RWPE1 (cell line): ENCODE measurements around the gene SHISA9.

Experiments used
- CTCF ChIA-PET: fragments of 350-600 bp; sonication (Branson Sonifier 250); formaldehyde crosslinking; extraction: SDS; loops from one replicate; lab custom pipeline; 2021; lab: Yijun Ruan, JAX
- POLR2A ChIA-PET: fragments of 400-600 bp; formaldehyde crosslinking; extraction: SDS; loops from one replicate; lab custom pipeline; 2020; ENCODE audit warnings: antibody characterized with exemption; ENCODE audit not compliant: low non-redundant PET; lab: Yijun Ruan, JAX
- DNase-seq: peaks from one replicate; pipeline ENCODE4 v3.0.0; 2012; ENCODE audit warnings: low spot score
- H3K27ac ChIP-seq: fragments of 450-650 bp; 2 replicates; pipeline ENCODE4 v1.5.1; 2017
- TF ChIP-seq, protein P1 (sequence below): fragments of 450-650 bp; conservative IDR thresholded peaks from 2 replicates; pipeline ENCODE4 v1.5.1; 2017; ENCODE audit warnings: low read depth, mild to moderate bottlenecking

SHISA9 gene

GRCh38 chr16:13113741-13114140 lies 212.3 kb downstream of the SHISA9 start:
- CTCF ChIA-PET = no interaction called here
- no peak for DNase-seq
- POLR2A ChIA-PET = no interaction called here
- no peak overlapping the region for H3K27ac ChIP-seq
- TF ChIP-seq, protein P1, sequence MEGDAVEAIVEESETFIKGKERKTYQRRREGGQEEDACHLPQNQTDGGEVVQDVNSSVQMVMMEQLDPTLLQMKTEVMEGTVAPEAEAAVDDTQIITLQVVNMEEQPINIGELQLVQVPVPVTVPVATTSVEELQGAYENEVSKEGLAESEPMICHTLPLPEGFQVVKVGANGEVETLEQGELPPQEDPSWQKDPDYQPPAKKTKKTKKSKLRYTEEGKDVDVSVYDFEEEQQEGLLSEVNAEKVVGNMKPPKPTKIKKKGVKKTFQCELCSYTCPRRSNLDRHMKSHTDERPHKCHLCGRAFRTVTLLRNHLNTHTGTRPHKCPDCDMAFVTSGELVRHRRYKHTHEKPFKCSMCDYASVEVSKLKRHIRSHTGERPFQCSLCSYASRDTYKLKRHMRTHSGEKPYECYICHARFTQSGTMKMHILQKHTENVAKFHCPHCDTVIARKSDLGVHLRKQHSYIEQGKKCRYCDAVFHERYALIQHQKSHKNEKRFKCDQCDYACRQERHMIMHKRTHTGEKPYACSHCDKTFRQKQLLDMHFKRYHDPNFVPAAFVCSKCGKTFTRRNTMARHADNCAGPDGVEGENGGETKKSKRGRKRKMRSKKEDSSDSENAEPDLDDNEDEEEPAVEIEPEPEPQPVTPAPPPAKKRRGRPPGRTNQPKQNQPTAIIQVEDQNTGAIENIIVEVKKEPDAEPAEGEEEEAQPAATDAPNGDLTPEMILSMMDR = no peak

DNA sequence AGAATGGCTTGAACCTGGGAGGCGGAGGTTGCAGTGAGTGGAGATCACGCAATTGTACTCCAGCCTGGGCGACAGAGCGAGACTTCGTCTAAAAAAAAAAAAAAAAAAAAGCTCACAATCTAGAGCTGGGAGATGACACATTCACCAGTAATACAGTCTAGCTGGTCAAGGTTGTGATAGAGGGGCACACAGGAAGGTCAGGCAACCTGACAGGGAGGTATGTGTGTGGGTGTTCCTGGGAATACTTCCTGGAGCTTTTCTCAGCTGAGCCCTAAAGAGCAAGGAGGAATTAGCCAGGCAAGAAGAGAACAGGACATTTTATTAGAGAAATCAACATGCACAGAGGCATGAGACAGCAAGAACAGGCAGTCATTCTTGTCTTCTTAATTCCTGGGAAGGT lies 216.7 kb downstream of the SHISA9 start:
- CTCF ChIA-PET = no interaction called here
- no peak overlapping the region for H3K27ac ChIP-seq
- POLR2A ChIA-PET = no interaction called here
- DNase-seq = no peak
- TF ChIP-seq, protein P1 = no peak

DNA sequence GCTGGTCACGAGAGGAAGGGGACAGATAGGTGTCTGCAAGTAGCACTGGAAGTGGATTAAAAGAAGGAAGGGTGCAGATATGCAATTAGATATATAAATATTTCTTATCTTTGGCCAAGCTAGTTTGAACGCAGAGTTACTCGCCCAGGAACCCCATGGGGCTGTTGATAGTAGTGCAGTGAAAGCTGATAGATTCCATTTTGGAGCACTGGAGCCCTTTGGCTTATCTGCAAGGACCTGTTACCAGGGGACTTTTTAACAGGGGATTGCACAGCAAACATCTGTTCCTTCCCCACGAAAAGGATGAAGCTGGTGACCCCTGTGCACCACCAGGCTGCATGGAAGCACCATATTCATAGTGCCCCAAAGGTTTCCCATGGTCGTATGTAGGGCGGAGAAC lies 218.7 kb downstream of the SHISA9 start:
- DNase-seq = no peak
- TF ChIP-seq, protein P1 = no peak
- CTCF ChIA-PET = interaction anchor here (0.5 kb wide), 1 partner anchor 388 kb away, joined by 3 read pairs; no protein-coding TSS in a partner anchor
- POLR2A ChIA-PET = no interaction called here
- H3K27ac ChIP-seq = no peak overlapping the region

DNA sequence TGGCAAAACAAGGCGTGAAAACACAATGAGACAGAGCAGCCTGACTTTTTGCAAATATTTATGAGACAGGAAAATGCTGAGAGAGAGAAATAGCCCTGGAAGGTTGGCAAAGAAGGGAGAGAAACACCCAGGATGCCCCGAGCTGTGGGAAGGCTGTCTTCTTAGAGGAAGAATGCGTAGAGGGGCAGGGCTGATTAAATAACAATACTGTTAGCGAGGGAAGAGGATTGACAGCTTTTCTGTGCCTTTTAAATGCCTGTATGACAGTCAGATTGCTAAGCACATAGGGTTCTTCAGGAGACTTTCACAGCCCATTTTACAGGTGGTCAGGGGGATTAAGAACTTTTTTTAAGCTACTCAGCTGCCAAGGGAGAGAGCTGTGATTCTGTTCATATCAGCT lies 219.2 kb downstream of the SHISA9 start:
- no peak for DNase-seq
- TF ChIP-seq, protein P1 = no peak
- no peak overlapping the region for H3K27ac ChIP-seq
- ChIA-PET CTCF (interaction anchor here (0.5 kb wide), 1 partner anchor 388 kb away, joined by 3 read pairs; no protein-coding TSS in a partner anchor), POLR2A (no interaction called here)

DNA sequence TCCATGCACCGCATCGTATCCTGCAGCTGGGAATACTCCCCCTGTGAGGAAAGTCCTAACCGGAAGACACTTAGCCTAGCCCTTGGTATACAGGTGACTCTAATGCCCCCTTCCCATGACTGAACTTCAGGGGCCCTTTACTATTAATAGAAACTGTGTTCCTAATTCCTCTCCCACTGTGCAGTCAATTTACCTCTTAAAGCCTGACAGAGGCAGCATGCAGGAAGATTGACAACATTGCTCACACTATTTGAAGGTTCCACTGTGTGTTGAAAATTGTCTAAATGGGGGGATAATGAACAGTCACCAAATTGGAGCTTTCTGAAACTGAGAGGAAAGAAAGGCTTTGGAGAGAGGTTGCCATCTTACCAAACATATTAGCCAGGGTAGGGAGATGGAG lies 222.6 kb downstream of the SHISA9 start:
- H3K27ac ChIP-seq = no peak overlapping the region
- CTCF ChIA-PET = no interaction called here
- DNase-seq = no peak
- POLR2A ChIA-PET = no interaction called here
- TF ChIP-seq, protein P1 = no peak

DNA sequence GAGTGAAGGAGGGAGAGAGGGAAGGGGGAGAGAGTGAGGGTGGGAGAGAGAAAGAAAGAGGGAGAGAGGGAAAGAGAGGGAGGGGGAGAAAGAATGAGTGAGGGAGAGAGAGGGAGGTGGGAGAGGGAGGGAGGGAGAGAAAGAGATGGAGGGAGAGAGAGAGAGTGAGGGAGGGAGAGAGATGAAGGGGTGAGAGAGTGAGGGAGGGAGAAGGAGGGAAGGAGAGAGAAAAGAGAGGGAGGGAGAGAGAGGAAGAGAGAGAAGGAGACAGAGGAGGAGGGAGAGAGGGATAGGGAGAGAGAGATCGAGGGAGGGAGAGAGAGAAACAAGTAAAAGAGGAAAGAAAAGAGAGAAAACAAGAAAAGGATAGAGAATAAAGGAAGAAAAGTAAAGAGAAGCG lies 225.7 kb downstream of the SHISA9 start:
- DNase-seq = no peak
- ChIA-PET CTCF (no interaction called here), POLR2A (no interaction called here)
- TF ChIP-seq, protein P1 = no peak
- no peak overlapping the region for H3K27ac ChIP-seq
